SK-N-SH (cell line): ENCODE data around the gene IL1R2. TPM values are rescaled to one million over a fixed set of nuclear protein-coding genes. Genes with fewer than 3 reads are reported as not detected.

Source experiments
- ELF1 ChIP-seq: IDR thresholded peaks from 2 replicates; pipeline ENCODE4 v1.4.0; 2012
- EP300 ChIP-seq, 2 experiments: IDR thresholded peaks; 2 replicates each; pipeline versions ENCODE4 v1.4.0 to v1.6.1; 2012; ENCODE audit warnings: borderline replicate concordance in 1 of 2, low read depth in 1 of 2, low read length in 1 of 2
- FOXJ3 ChIP-seq: sonication (generic); formaldehyde crosslinking; IDR thresholded peaks from 2 replicates; pipeline ENCODE4 v1.5.1; 2020; ENCODE audit warnings: mild to moderate bottlenecking, missing genetic modification reagents
- FOXM1 ChIP-seq: IDR thresholded peaks from 2 replicates; pipeline ENCODE4 v1.4.0; 2012; ENCODE audit warnings: low read depth, mild to moderate bottlenecking
- GATA2 ChIP-seq: sonication (generic); formaldehyde crosslinking; IDR thresholded peaks from 2 replicates; pipeline ENCODE4 v1.5.0; 2020; ENCODE audit warnings: mild to moderate bottlenecking, missing genetic modification reagents
- MEF2A ChIP-seq: IDR thresholded peaks from 2 replicates; pipeline ENCODE4 v1.4.0; 2012; ENCODE audit warnings: low read depth, borderline replicate concordance
- MXI1 ChIP-seq: IDR thresholded peaks from 2 replicates; pipeline ENCODE4 v1.6.1; 2012; ENCODE audit warnings: mild to moderate bottlenecking, low read depth, low read length, improper control_type of control experiment
- NFIC ChIP-seq: IDR thresholded peaks from 2 replicates; pipeline ENCODE4 v1.4.0; 2012; ENCODE audit warnings: borderline replicate concordance
- NRF1 ChIP-seq: IDR thresholded peaks from 2 replicates; pipeline ENCODE4 v1.6.1; 2012; ENCODE audit warnings: low read depth, mild to moderate bottlenecking, low read length
- PBX3 ChIP-seq: IDR thresholded peaks from 2 replicates; pipeline ENCODE4; 2012
- RCOR1 ChIP-seq: fragments of 150-350 bp; IDR thresholded peaks from 2 replicates; pipeline ENCODE4 v1.6.1; 2017; ENCODE audit warnings: antibody characterized with exemption, low read length
- RFX5 ChIP-seq: IDR thresholded peaks from 2 replicates; pipeline ENCODE4 v1.6.1; 2012; ENCODE audit warnings: mild to moderate bottlenecking, improper control_type of control experiment, low read length
- SIN3A ChIP-seq: IDR thresholded peaks from 2 replicates; pipeline ENCODE4 v1.6.1; 2012; ENCODE audit warnings: low read depth, mild to moderate bottlenecking, low read length, moderate library complexity, borderline replicate concordance
- TAF1 ChIP-seq: IDR thresholded peaks from 2 replicates; pipeline ENCODE4 v1.6.1; 2012; ENCODE audit warnings: low read depth, mild to moderate bottlenecking, low read length, moderate library complexity, borderline replicate concordance
- TEAD4 ChIP-seq: IDR thresholded peaks from 2 replicates; pipeline ENCODE4 v1.4.0; 2012; ENCODE audit warnings: mild to moderate bottlenecking, borderline replicate concordance; ENCODE audit not compliant: insufficient read depth
- USF2 ChIP-seq: fragments of 150-350 bp; IDR thresholded peaks from 2 replicates; pipeline ENCODE4 v1.6.1; 2017; ENCODE audit warnings: antibody characterized with exemption, low read length, low read depth, borderline replicate concordance
- YY1 ChIP-seq: IDR thresholded peaks from 2 replicates; pipeline ENCODE4 v1.4.0; 2012; ENCODE audit warnings: low read depth, mild to moderate bottlenecking
- ZBTB33 ChIP-seq: IDR thresholded peaks from 2 replicates; pipeline ENCODE4 v1.4.0; 2012; ENCODE audit warnings: low read depth, borderline replicate concordance
- polyA plus RNA-seq, 3 experiments: library from polyadenylated mRNA; depleted of rRNA; stranded (reverse); fragments of >200 nt; gene quantifications; 2 replicates each; pipeline ENCODE4 v1.2.3, GENCODE V29; 2012

IL1R2 gene
- polyA plus RNA-seq, 1 of the 3 experiments (the other 2 are of a cell fraction) = 0.16 TPM

GRCh38 chr2:102033031-102033749 is 41.4 kb downstream of the IL1R2 start (continued):
- TF ChIP-seq PBX3 = 0 out of 2 replicates have a peak, but pooled peaks have one; percentile 15
- TF ChIP-seq FOXM1 = no peak
- TF ChIP-seq GATA2 (CRISPR knock-in tag) = no peak
- TF ChIP-seq NFIC = peak; percentile 50
- TF ChIP-seq TEAD4 = peak; percentile 35; the same call in 1 of the 2 replicates
- TF ChIP-seq SIN3A = no peak
- no peak for TF ChIP-seq ZBTB33
- no peak for TF ChIP-seq MXI1
- TF ChIP-seq RFX5 = no peak
- TF ChIP-seq USF2 = no peak
- TF ChIP-seq RCOR1 = no peak
- peak; percentile 91 for TF ChIP-seq ELF1
- no peak for TF ChIP-seq NRF1
- TF ChIP-seq MEF2A = no peak
- TF ChIP-seq TAF1 = no peak
- no peak for TF ChIP-seq YY1
- TF ChIP-seq FOXJ3 (CRISPR knock-in tag) = no peak
- no peak for TF ChIP-seq EP300 (IDR thresholded peaks at IDR 0.05; ENCODE audit: borderline replicate concordance in 1 of 2, low read depth in 1 of 2, low read length in 1 of 2)
